ENCODE results near the gene NEMP1. TPM values are rescaled to one million over a fixed set of nuclear protein-coding genes. Genes with fewer than 3 reads are reported as not detected.
"Not testable (repeated sequence)": the region's sequence is repeated elsewhere in the genome, so short reads cannot be mapped to it uniquely, and the experiment has no call there.

Gene NEMP1
- total RNA-seq, 1 donor from 2014 or later, result 14.1 TPM

- Histone ChIP-seq H3K36me3 (peaks cover 32% of the 10 kb centered on the region), H3K27ac (no peak overlapping the region), H3K27me3 (no peaks in the 10 kb centered on the region), H3K4me3 (no peak overlapping the region), H3K4me1 (no peaks in the 10 kb centered on the region), H3K9me3 (no peaks in the 10 kb centered on the region)
- intact Hi-C loops (cut with DNase I), result no loop called here
- ATAC-seq, result no peak
- TF ChIP-seq CTCF (IDR thresholded peaks at IDR 0.05), result no peak
- DNase-seq, result no peak
These were observed 20.1 kb downstream of the NEMP1 start for GRCh38 chr12:57058454-57058853.

GRCh38 chr12:57057067-57057751 is 21.4 kb downstream of the NEMP1 start:
- Histone ChIP-seq H3K9me3 (no peaks in the 10 kb centered on the region), H3K36me3 (peaks cover 30% of the 10 kb centered on the region), H3K27me3 (no peaks in the 10 kb centered on the region), H3K27ac (peak overlapping the region; percentile 20), H3K4me1 (no peaks in the 10 kb centered on the region), H3K4me3 (no peak overlapping the region)
- DNase-seq (no peak), ATAC-seq (no peak)
- intact Hi-C loops (cut with DNase I), result no loop called here
- no peak for TF ChIP-seq CTCF (IDR thresholded peaks at IDR 0.05)

GRCh38 chr12:57055824-57056223 is 22.8 kb downstream of the NEMP1 start:
- intact Hi-C loops (cut with DNase I), result no loop called here
- TF ChIP-seq CTCF (IDR thresholded peaks at IDR 0.05), result no peak
- Histone ChIP-seq H3K27ac (no peak overlapping the region), H3K4me3 (no peak overlapping the region), H3K4me1 (no peaks in the 10 kb centered on the region), H3K9me3 (no peaks in the 10 kb centered on the region), H3K36me3 (peaks cover 28% of the 10 kb centered on the region), H3K27me3 (no peaks in the 10 kb centered on the region)
- peak; percentile 56 for ATAC-seq
- no peak for DNase-seq

GRCh38 chr12:57053901-57054300 is 24.7 kb downstream of the NEMP1 start:
- H3K27me3 ChIP-seq; H3K27ac ChIP-seq; H3K9me3 ChIP-seq; H3K36me3 ChIP-seq; H3K4me3 ChIP-seq; DNase-seq; H3K4me1 ChIP-seq; ATAC-seq; intact Hi-C loops (cut with DNase I): not testable (repeated sequence)

- H3K27me3 ChIP-seq; DNase-seq; H3K36me3 ChIP-seq; H3K27ac ChIP-seq; intact Hi-C loops (cut with DNase I); H3K9me3 ChIP-seq; H3K4me3 ChIP-seq; H3K4me1 ChIP-seq; ATAC-seq: not testable (repeated sequence)
These were observed 25.4 kb downstream of the NEMP1 start for GRCh38 chr12:57053146-57053545.

GRCh38 chr12:57051011-57051410 is 27.6 kb downstream of the NEMP1 start:
- no peak overlapping the region for H3K4me3 ChIP-seq
- no peaks in the 10 kb centered on the region for H3K27me3 ChIP-seq
- ATAC-seq, result no peak
- intact Hi-C loops (cut with DNase I), result no loop called here
- no peak for TF ChIP-seq CTCF (IDR thresholded peaks at IDR 0.05)
- H3K9me3 ChIP-seq, result no peaks in the 10 kb centered on the region
- H3K27ac ChIP-seq, result no peak overlapping the region
- H3K4me1 ChIP-seq, result peaks cover 3% of the 10 kb centered on the region
- DNase-seq, result no peak
- no peaks in the 10 kb centered on the region for H3K36me3 ChIP-seq

GRCh38 chr12:57049890-57050289 is 28.7 kb downstream of the NEMP1 start, which contains the start of gene MYO1A:
MYO1A (minus strand) TSS chr12:57050129; CDS start chr12:57048323, 1,806 bp downstream.
- ATAC-seq, result no peak
- peaks cover 3% of the 10 kb centered on the region for H3K4me1 ChIP-seq
- no peak within 1 kb of the TSS for H3K4me3 ChIP-seq
- H3K27ac ChIP-seq, result no peak within 1 kb of the TSS
- H3K36me3 ChIP-seq, result no peaks in the 10 kb centered on the region
- no peak for TF ChIP-seq CTCF (IDR thresholded peaks at IDR 0.05)
- no peaks in the 10 kb centered on the region for H3K9me3 ChIP-seq
- H3K27me3 ChIP-seq, result no peaks in the 10 kb centered on the region
- DNase-seq, result no peak
- intact Hi-C loops (cut with DNase I), result no loop called here

Measured in upper lobe of right lung (tissue), 1 donor.